WTC11 (cell line): ENCODE measurements around the gene RAB24. TPM values are rescaled to one million over a fixed set of nuclear protein-coding genes. Genes with fewer than 3 reads are reported as not detected.
A peak's percentile ranks its signal among the peaks of the same experiment; 100 is the strongest.
"Not testable (repeated sequence)": the region's sequence is repeated elsewhere in the genome, so short reads cannot be mapped to it uniquely, and the experiment has no call there.

ENCODE experiments used
- ATAC-seq: fragments of 200-7000 bp; cut with Tn5 transposase; 2 replicates; pipeline ENCODE4 v1.10.0; 2021; ENCODE audit warnings: mild to moderate bottlenecking, moderate library complexity
- CTCF ChIA-PET: fragments of 300-600 bp; sonication (Branson Sonifier 250); formaldehyde crosslinking; loops from one replicate; lab custom pipeline; 2021; ENCODE audit warnings: antibody characterized with exemption; lab: Charles Lee
- POLR2A ChIA-PET: fragments of 350-600 bp; sonication (Branson Sonifier 250); formaldehyde crosslinking; loops from one replicate; lab custom pipeline; 2021; ENCODE audit warnings: antibody characterized with exemption; lab: Charles Lee
- DNase-seq: peaks from one replicate; pipeline ENCODE4 v3.0.0; 2021; ENCODE audit warnings: low spot score
- H3K27ac Mint-ChIP-seq: 2 replicates; pipeline ENCODE4 v1.8.0; 2021; ENCODE audit warnings: mixed read lengths
- H3K27me3 Mint-ChIP-seq: 2 replicates; pipeline ENCODE4 v1.8.0; 2021; ENCODE audit warnings: low read depth, mild to moderate bottlenecking, moderate library complexity, mixed read lengths
- H3K36me3 Mint-ChIP-seq: 2 replicates; pipeline ENCODE4 v1.8.0; 2021; ENCODE audit warnings: mixed read lengths
- H3K4me1 Mint-ChIP-seq: 2 replicates; pipeline ENCODE4 v1.8.0; 2022; ENCODE audit warnings: mixed read lengths
- H3K4me3 Mint-ChIP-seq: 2 replicates; pipeline ENCODE4 v1.8.0; 2021; ENCODE audit warnings: mild to moderate bottlenecking, moderate library complexity, mixed read lengths
- H3K9me3 Mint-ChIP-seq: 2 replicates; pipeline ENCODE4 v1.8.0; 2021; ENCODE audit warnings: mixed read lengths
- ATF1 ChIP-seq: sonication (generic); formaldehyde crosslinking; IDR thresholded peaks from 2 replicates; pipeline ENCODE4 v1.8.1; 2023; ENCODE audit warnings: mild to moderate bottlenecking, moderate library complexity, missing genetic modification reagents
- ESRRA ChIP-seq: sonication (generic); formaldehyde crosslinking; IDR thresholded peaks from 2 replicates; pipeline ENCODE4 v1.8.1; 2022; ENCODE audit warnings: mild to moderate bottlenecking, missing genetic modification reagents, borderline replicate concordance
- HMGA2 ChIP-seq: fragments of 250-450 bp; sonication (Bioruptor Pico); IDR thresholded peaks from 2 replicates; pipeline ENCODE4 v1.4.0; 2021; ENCODE audit warnings: mild to moderate bottlenecking, moderate library complexity
- IRF2 ChIP-seq: sonication (generic); formaldehyde crosslinking; IDR thresholded peaks from 2 replicates; pipeline ENCODE4 v1.8.0; 2022; ENCODE audit warnings: low read depth, missing genetic modification reagents, borderline replicate concordance
- JAZF1 ChIP-seq: fragments of 250-450 bp; sonication (Bioruptor Pico); IDR thresholded peaks from 2 replicates; pipeline ENCODE4 v1.9.0; 2021; ENCODE audit warnings: moderate library complexity, mild to moderate bottlenecking, inconsistent platforms
- JUN ChIP-seq: sonication (generic); formaldehyde crosslinking; IDR thresholded peaks from 2 replicates; pipeline ENCODE4 v1.8.0; 2023; ENCODE audit warnings: mild to moderate bottlenecking, missing genetic modification reagents
- MYBL2 ChIP-seq: sonication (generic); formaldehyde crosslinking; IDR thresholded peaks from 2 replicates; pipeline ENCODE4 v1.8.1; 2023; ENCODE audit warnings: mild to moderate bottlenecking, moderate library complexity, missing genetic modification reagents
- NFE2L1 ChIP-seq: sonication (generic); formaldehyde crosslinking; IDR thresholded peaks from 2 replicates; pipeline ENCODE4 v1.8.1; 2023; ENCODE audit warnings: missing genetic modification reagents
- NR3C1 ChIP-seq: sonication (generic); formaldehyde crosslinking; conservative IDR thresholded peaks from 2 replicates; pipeline ENCODE4 v1.8.1; 2023; ENCODE audit warnings: low read depth, mild to moderate bottlenecking, missing genetic modification reagents
- OVOL2 ChIP-seq: fragments of 250-450 bp; sonication (Bioruptor Pico); IDR thresholded peaks from 2 replicates; pipeline ENCODE4 v1.9.0; 2021; ENCODE audit warnings: mild to moderate bottlenecking, borderline replicate concordance
- RELA ChIP-seq: sonication (generic); formaldehyde crosslinking; IDR thresholded peaks from 2 replicates; pipeline ENCODE4 v1.8.1; 2022; ENCODE audit warnings: missing genetic modification reagents, mild to moderate bottlenecking, borderline replicate concordance
- SOX15 ChIP-seq: fragments of 250-450 bp; sonication (Bioruptor Pico); IDR thresholded peaks from 2 replicates; pipeline ENCODE4 v1.9.0; 2021; ENCODE audit warnings: mild to moderate bottlenecking
- ZNF138 ChIP-seq: sonication (generic); formaldehyde crosslinking; conservative IDR thresholded peaks from 2 replicates; pipeline ENCODE4 v1.8.1; 2022; ENCODE audit warnings: mild to moderate bottlenecking, moderate library complexity, missing genetic modification reagents
- ZNF317 ChIP-seq: sonication (generic); formaldehyde crosslinking; IDR thresholded peaks from 2 replicates; pipeline ENCODE4 v1.8.1; 2023; ENCODE audit warnings: low read depth, mild to moderate bottlenecking, moderate library complexity, missing genetic modification reagents, borderline replicate concordance
- ZNF396 ChIP-seq: fragments of 250-450 bp; sonication (Bioruptor Pico); IDR thresholded peaks from 2 replicates; pipeline ENCODE4 v1.8.0; 2021; ENCODE audit warnings: mild to moderate bottlenecking, moderate library complexity, borderline replicate concordance
- total RNA-seq: library from RNA; stranded (reverse); gene quantifications from 3 replicates; pipeline ENCODE4 v1.2.3, GENCODE V29; 2021
- TF ChIP-seq, protein P1 (sequence below): sonication (generic); formaldehyde crosslinking; IDR thresholded peaks from 2 replicates; pipeline ENCODE4 v1.8.1; 2022; ENCODE audit warnings: low read depth, missing genetic modification reagents, borderline replicate concordance
- TF ChIP-seq, protein P2 (sequence below): sonication (generic); formaldehyde crosslinking; IDR thresholded peaks from 2 replicates; pipeline ENCODE4 v1.8.1; 2023; ENCODE audit warnings: mild to moderate bottlenecking, missing genetic modification reagents, moderate library complexity
- TF ChIP-seq, protein P3 (sequence below): sonication (generic); formaldehyde crosslinking; IDR thresholded peaks from 2 replicates; pipeline ENCODE4 v1.8.0; 2022; ENCODE audit warnings: mild to moderate bottlenecking, missing genetic modification reagents
- TF ChIP-seq, protein P4 (sequence below): sonication (generic); formaldehyde crosslinking; conservative IDR thresholded peaks from 2 replicates; pipeline ENCODE4 v1.8.1; 2022; ENCODE audit warnings: mild to moderate bottlenecking, missing genetic modification reagents
- TF ChIP-seq, protein P5 (sequence below): sonication (generic); formaldehyde crosslinking; IDR thresholded peaks from 2 replicates; pipeline ENCODE4 v1.8.1; 2023; ENCODE audit warnings: mild to moderate bottlenecking, missing genetic modification reagents

RAB24 gene
- total RNA-seq, 1 experiment from 2014 or later = 37.0 TPM

DNA sequence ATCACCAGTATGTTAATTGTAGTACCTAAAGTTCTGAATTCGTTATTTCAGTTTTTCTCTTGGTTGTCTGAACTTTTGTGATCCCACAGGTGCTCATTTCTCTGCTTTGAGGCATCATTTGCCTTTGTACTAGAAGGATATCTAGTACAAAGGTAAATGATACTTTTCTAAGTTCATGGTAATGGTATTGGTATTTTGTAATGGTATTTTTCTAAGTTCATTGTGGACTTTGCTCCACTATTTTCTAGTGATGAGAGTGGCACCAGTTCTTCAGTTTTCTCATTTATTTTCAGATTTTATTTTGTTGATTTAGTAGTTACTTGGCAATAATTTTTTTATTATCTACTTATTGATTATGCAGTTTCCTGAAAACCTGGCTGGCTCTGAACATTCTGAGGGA, 42.0 kb downstream of the RAB24 start:
- POLR2A ChIA-PET = no interaction called here
- Mint-ChIP-seq H3K27ac (no peak overlapping the region; the same call in 1 of the 2 replicates), H3K4me1 (no peaks in the 10 kb centered on the region), H3K9me3 (no peaks in the 10 kb centered on the region), H3K36me3 (peaks cover 90% of the 10 kb centered on the region), H3K4me3 (no peak overlapping the region), H3K27me3 (no peaks in the 10 kb centered on the region)
- TF ChIP-seq ESRRA (no peak), SOX15 (no peak), ATF1 (CRISPR knock-in tag) (no peak)
- DNase-seq (no peak), ATAC-seq (no peak)
- CTCF ChIA-PET = interaction anchor here (0.7 kb wide), 1 partner anchor 67 kb away, joined by 4 read pairs; no protein-coding TSS in a partner anchor

DNA sequence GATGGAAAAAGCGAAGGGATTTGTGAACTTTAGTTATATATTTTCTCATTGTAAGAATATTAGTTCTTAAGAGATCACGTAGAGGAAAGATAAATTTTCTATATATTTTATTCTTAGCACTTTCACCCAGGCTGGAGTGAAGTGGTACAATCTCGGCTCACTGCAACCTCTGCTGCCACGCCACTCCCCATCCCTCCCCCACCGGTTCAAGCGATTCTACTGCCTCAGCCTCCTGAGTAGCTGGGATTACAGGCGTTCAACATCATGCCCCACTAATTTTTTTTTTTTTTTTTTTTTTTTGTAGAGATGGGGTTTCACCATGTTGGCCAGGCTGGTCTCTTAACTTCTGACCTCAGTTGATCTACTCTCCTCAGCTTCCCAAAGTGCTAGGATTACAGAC, 42.6 kb downstream of the RAB24 start:
- no peak overlapping the region for H3K27ac Mint-ChIP-seq
- H3K4me1 Mint-ChIP-seq = no peaks in the 10 kb centered on the region
- ChIA-PET POLR2A (no interaction called here), CTCF (interaction anchor here (0.7 kb wide), 1 partner anchor 68 kb away, joined by 4 read pairs; no protein-coding TSS in a partner anchor)
- TF ChIP-seq, protein P1, sequence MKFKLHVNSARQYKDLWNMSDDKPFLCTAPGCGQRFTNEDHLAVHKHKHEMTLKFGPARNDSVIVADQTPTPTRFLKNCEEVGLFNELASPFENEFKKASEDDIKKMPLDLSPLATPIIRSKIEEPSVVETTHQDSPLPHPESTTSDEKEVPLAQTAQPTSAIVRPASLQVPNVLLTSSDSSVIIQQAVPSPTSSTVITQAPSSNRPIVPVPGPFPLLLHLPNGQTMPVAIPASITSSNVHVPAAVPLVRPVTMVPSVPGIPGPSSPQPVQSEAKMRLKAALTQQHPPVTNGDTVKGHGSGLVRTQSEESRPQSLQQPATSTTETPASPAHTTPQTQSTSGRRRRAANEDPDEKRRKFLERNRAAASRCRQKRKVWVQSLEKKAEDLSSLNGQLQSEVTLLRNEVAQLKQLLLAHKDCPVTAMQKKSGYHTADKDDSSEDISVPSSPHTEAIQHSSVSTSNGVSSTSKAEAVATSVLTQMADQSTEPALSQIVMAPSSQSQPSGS = no peak
- TF ChIP-seq MYBL2 (no peak), ZNF138 (CRISPR knock-in tag) (no peak), ZNF396 (CRISPR knock-in tag) (no peak), HMGA2 (CRISPR knock-in tag) (no peak), IRF2 (CRISPR knock-in tag) (no peak), ATF1 (CRISPR knock-in tag) (no peak), JUN (CRISPR knock-in tag) (no peak), NR3C1 (CRISPR knock-in tag) (no peak), ESRRA (no peak), JAZF1 (no peak), OVOL2 (CRISPR knock-in tag) (no peak), RELA (CRISPR knock-in tag) (no peak), ZNF317 (CRISPR knock-in tag) (no peak), NFE2L1 (no peak)
- TF ChIP-seq, protein P2, sequence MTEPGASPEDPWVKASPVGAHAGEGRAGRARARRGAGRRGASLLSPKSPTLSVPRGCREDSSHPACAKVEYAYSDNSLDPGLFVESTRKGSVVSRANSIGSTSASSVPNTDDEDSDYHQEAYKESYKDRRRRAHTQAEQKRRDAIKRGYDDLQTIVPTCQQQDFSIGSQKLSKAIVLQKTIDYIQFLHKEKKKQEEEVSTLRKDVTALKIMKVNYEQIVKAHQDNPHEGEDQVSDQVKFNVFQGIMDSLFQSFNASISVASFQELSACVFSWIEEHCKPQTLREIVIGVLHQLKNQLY (CRISPR knock-in tag) = no peak
- TF ChIP-seq, protein P3, sequence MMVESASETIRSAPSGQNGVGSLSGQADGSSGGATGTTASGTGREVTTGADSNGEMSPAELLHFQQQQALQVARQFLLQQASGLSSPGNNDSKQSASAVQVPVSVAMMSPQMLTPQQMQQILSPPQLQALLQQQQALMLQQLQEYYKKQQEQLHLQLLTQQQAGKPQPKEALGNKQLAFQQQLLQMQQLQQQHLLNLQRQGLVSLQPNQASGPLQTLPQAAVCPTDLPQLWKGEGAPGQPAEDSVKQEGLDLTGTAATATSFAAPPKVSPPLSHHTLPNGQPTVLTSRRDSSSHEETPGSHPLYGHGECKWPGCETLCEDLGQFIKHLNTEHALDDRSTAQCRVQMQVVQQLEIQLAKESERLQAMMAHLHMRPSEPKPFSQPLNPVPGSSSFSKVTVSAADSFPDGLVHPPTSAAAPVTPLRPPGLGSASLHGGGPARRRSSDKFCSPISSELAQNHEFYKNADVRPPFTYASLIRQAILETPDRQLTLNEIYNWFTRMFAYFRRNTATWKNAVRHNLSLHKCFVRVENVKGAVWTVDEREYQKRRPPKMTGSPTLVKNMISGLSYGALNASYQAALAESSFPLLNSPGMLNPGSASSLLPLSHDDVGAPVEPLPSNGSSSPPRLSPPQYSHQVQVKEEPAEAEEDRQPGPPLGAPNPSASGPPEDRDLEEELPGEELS (CRISPR knock-in tag) = no peak
- TF ChIP-seq, protein P4, sequence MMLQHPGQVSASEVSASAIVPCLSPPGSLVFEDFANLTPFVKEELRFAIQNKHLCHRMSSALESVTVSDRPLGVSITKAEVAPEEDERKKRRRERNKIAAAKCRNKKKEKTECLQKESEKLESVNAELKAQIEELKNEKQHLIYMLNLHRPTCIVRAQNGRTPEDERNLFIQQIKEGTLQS (CRISPR knock-in tag) = no peak
- TF ChIP-seq, protein P5, sequence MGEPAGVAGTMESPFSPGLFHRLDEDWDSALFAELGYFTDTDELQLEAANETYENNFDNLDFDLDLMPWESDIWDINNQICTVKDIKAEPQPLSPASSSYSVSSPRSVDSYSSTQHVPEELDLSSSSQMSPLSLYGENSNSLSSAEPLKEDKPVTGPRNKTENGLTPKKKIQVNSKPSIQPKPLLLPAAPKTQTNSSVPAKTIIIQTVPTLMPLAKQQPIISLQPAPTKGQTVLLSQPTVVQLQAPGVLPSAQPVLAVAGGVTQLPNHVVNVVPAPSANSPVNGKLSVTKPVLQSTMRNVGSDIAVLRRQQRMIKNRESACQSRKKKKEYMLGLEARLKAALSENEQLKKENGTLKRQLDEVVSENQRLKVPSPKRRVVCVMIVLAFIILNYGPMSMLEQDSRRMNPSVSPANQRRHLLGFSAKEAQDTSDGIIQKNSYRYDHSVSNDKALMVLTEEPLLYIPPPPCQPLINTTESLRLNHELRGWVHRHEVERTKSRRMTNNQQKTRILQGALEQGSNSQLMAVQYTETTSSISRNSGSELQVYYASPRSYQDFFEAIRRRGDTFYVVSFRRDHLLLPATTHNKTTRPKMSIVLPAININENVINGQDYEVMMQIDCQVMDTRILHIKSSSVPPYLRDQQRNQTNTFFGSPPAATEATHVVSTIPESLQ (CRISPR knock-in tag) = no peak
- ATAC-seq (no peak), DNase-seq (no peak)
- H3K9me3 Mint-ChIP-seq = no peaks in the 10 kb centered on the region
- H3K4me3 Mint-ChIP-seq = no peak overlapping the region
- H3K36me3 Mint-ChIP-seq = peaks cover 87% of the 10 kb centered on the region
- no peaks in the 10 kb centered on the region for H3K27me3 Mint-ChIP-seq

DNA sequence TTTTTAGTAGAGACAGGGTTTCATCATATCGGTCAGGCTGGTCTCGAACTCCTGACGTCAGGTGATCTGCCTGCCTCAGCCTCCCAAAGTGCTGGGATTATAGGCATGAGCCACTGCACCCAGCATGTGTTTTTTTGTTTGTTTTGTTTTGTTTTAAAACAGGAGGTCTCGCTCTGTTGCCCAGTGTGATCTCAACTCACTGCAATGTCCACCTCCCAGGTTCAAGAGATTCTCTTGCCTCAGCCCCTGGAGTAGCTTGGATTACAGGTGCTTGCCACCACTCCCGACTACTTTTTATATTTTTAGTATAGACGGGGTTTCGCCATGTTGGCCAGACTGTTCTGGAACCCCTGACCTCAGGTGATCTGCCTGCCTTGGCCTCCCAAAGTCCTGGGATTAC, 44.8 kb downstream of the RAB24 start:
- H3K27me3 Mint-ChIP-seq, DNase-seq, POLR2A ChIA-PET, ATAC-seq, H3K4me3 Mint-ChIP-seq, H3K9me3 Mint-ChIP-seq, CTCF ChIA-PET, H3K4me1 Mint-ChIP-seq: not testable (repeated sequence)
- H3K27ac Mint-ChIP-seq = peak overlapping the region; percentile 79
- H3K36me3 Mint-ChIP-seq = peaks cover 81% of the 10 kb centered on the region
